ENCODE data around the gene FAM217B.

Gene FAM217B

GRCh38 chr20:59911041-59911440 is 29.1 kb upstream of the FAM217B start:
- DNase-seq (ENCODE audit: low read depth) = no peak
- no peak overlapping the region for H3K4me3 ChIP-seq (ENCODE audit: control insufficient read depth, low read depth, low read length)
- TF ChIP-seq CTCF (conservative IDR thresholded peaks at IDR 0.05; ENCODE audit: control insufficient read depth, insufficient read depth, low read depth, low read length) = no peak

- H3K4me3 ChIP-seq (ENCODE audit: control insufficient read depth, low read depth, low read length) = no peak overlapping the region
- DNase-seq (ENCODE audit: low read depth) = no peak
- TF ChIP-seq CTCF (conservative IDR thresholded peaks at IDR 0.05; ENCODE audit: control insufficient read depth, insufficient read depth, low read depth, low read length) = no peak
Observed at GRCh38 chr20:59912609-59913008, 27.6 kb upstream of the FAM217B start.

- no peak for DNase-seq (ENCODE audit: low read depth)
- no peak for TF ChIP-seq CTCF (conservative IDR thresholded peaks at IDR 0.05; ENCODE audit: control insufficient read depth, insufficient read depth, low read depth, low read length)
- H3K4me3 ChIP-seq (ENCODE audit: control insufficient read depth, low read depth, low read length) = no peak overlapping the region
Observed at GRCh38 chr20:59920944-59921343, 19.2 kb upstream of the FAM217B start.

GRCh38 chr20:59923514-59923913 is 16.7 kb upstream of the FAM217B start:
- DNase-seq (ENCODE audit: low read depth) = no peak
- no peak for TF ChIP-seq CTCF (conservative IDR thresholded peaks at IDR 0.05; ENCODE audit: control insufficient read depth, insufficient read depth, low read depth, low read length)
- no peak overlapping the region for H3K4me3 ChIP-seq (ENCODE audit: control insufficient read depth, low read depth, low read length)

GRCh38 chr20:59925359-59925758 is 14.8 kb upstream of the FAM217B start:
- DNase-seq (ENCODE audit: low read depth) = no peak
- H3K4me3 ChIP-seq (ENCODE audit: control insufficient read depth, low read depth, low read length) = no peak overlapping the region
- no peak for TF ChIP-seq CTCF (conservative IDR thresholded peaks at IDR 0.05; ENCODE audit: control insufficient read depth, insufficient read depth, low read depth, low read length)

GRCh38 chr20:59925899-59926298 is 14.3 kb upstream of the FAM217B start:
- DNase-seq (ENCODE audit: low read depth) = no peak
- no peak overlapping the region for H3K4me3 ChIP-seq (ENCODE audit: control insufficient read depth, low read depth, low read length)
- TF ChIP-seq CTCF (conservative IDR thresholded peaks at IDR 0.05; ENCODE audit: control insufficient read depth, insufficient read depth, low read depth, low read length) = no peak

All from fibroblast of mammary gland (primary cell).